ENCODE data around the gene GPR108.

GPR108 gene

GRCh38 chr19:6774821-6775707, 37.7 kb upstream of the GPR108 start:
- Histone ChIP-seq H3K4me2 (ENCODE audit: low read depth, low read length, poor library complexity, severe bottlenecking) (peak overlapping the region; percentile 97), H3K9ac (ENCODE audit: low read depth, low read length, poor library complexity, severe bottlenecking) (peak overlapping the region; percentile 60), H3K4me3 (ENCODE audit: low read length, poor library complexity, severe bottlenecking) (peak overlapping the region; percentile 95), H3F3A (ENCODE audit: low read depth) (0 out of 2 replicates have a peak, but pooled peaks cover 3% of the 10 kb centered on the region), H2AFZ (ENCODE audit: low read length) (no peak overlapping the region), H3K79me2 (ENCODE audit: insufficient read depth, low read length) (peaks cover 71% of the 10 kb centered on the region), H3K36me3 (ENCODE audit: insufficient read depth, low read length) (peaks cover 8% of the 10 kb centered on the region; the same call in 1 of the 2 replicates), H4K20me1 (ENCODE audit: insufficient read depth, low read length, poor library complexity, severe bottlenecking) (peaks cover 64% of the 10 kb centered on the region), H3K27me3 (ENCODE audit: insufficient read depth, low read length, poor library complexity, severe bottlenecking) (no peaks in the 10 kb centered on the region), H3K4me1 (ENCODE audit: insufficient read depth, low read length, poor library complexity, severe bottlenecking) (peaks cover 36% of the 10 kb centered on the region), H3K9me2 (replicated peaks; ENCODE audit: low read depth, low read length) (no peaks in the 10 kb centered on the region), H3K9me3 (ENCODE audit: insufficient read depth, low read depth, low read length) (no peaks in the 10 kb centered on the region)
- TF ChIP-seq EZH2phosphoT487 (IDR thresholded peaks at IDR 0.05; ENCODE audit: borderline replicate concordance), result no peak
- TF ChIP-seq, protein P1, sequence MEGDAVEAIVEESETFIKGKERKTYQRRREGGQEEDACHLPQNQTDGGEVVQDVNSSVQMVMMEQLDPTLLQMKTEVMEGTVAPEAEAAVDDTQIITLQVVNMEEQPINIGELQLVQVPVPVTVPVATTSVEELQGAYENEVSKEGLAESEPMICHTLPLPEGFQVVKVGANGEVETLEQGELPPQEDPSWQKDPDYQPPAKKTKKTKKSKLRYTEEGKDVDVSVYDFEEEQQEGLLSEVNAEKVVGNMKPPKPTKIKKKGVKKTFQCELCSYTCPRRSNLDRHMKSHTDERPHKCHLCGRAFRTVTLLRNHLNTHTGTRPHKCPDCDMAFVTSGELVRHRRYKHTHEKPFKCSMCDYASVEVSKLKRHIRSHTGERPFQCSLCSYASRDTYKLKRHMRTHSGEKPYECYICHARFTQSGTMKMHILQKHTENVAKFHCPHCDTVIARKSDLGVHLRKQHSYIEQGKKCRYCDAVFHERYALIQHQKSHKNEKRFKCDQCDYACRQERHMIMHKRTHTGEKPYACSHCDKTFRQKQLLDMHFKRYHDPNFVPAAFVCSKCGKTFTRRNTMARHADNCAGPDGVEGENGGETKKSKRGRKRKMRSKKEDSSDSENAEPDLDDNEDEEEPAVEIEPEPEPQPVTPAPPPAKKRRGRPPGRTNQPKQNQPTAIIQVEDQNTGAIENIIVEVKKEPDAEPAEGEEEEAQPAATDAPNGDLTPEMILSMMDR (conservative IDR thresholded peaks at IDR 0.05; ENCODE audit: low read length), result no peak

- peaks cover 57% of the 10 kb centered on the region for H3K79me2 ChIP-seq (ENCODE audit: insufficient read depth, low read length)
- H3K27me3 ChIP-seq (ENCODE audit: insufficient read depth, low read length, poor library complexity, severe bottlenecking), result no peaks in the 10 kb centered on the region
- H3K9ac ChIP-seq (ENCODE audit: low read depth, low read length, poor library complexity, severe bottlenecking), result peak overlapping the region; percentile 96
- TF ChIP-seq, protein P1 (conservative IDR thresholded peaks at IDR 0.05; ENCODE audit: low read length), result no peak
- TF ChIP-seq EZH2phosphoT487 (IDR thresholded peaks at IDR 0.05; ENCODE audit: borderline replicate concordance), result no peak
- H3K4me2 ChIP-seq (ENCODE audit: low read depth, low read length, poor library complexity, severe bottlenecking), result peak overlapping the region; percentile 75
- H3K9me3 ChIP-seq (ENCODE audit: insufficient read depth, low read depth, low read length), result no peaks in the 10 kb centered on the region
- no peak overlapping the region for H2AFZ ChIP-seq (ENCODE audit: low read length)
- H3F3A ChIP-seq (ENCODE audit: low read depth), result peaks cover 4% of the 10 kb centered on the region; the same call in 1 of the 2 replicates
- peaks cover 8% of the 10 kb centered on the region; the same call in 1 of the 2 replicates for H3K36me3 ChIP-seq (ENCODE audit: insufficient read depth, low read length)
- peaks cover 27% of the 10 kb centered on the region for H3K4me1 ChIP-seq (ENCODE audit: insufficient read depth, low read length, poor library complexity, severe bottlenecking)
- peak overlapping the region; percentile 95 for H3K4me3 ChIP-seq (ENCODE audit: low read length, poor library complexity, severe bottlenecking)
- H3K9me2 ChIP-seq (replicated peaks; ENCODE audit: low read depth, low read length), result no peaks in the 10 kb centered on the region
- H4K20me1 ChIP-seq (ENCODE audit: insufficient read depth, low read length, poor library complexity, severe bottlenecking), result peaks cover 51% of the 10 kb centered on the region
These were observed 36.0 kb upstream of the GPR108 start for GRCh38 chr19:6773323-6773931.

DNA sequence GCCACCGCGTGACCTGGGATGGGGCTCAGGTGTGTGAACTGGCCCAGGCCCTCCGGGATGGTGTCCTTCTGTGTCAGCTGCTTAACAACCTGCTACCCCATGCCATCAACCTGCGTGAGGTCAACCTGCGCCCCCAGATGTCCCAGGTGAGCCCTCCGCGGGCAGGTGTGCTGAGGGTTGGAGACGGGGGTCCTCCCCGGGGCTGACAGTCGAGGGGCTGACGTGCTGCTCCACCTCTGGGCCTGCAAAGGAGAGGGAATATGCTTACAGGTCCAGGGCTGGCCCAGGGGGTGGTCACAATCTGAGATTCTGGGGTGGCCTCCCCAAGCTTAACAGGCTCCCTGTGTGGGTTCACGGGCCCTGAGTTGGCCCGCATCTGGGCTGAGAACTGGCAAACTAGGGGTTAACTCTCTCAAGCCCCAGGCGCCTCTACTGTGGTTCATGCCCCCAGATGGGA, 35.5 kb upstream of the GPR108 start:
- H3K4me3 ChIP-seq (ENCODE audit: low read length, poor library complexity, severe bottlenecking), result peak overlapping the region; percentile 95

More for the DNA sequence above, 35.5 kb upstream of the GPR108 start:
- no peak overlapping the region for H2AFZ ChIP-seq (ENCODE audit: low read length)
- no peaks in the 10 kb centered on the region for H3K9me2 ChIP-seq (replicated peaks; ENCODE audit: low read depth, low read length)
- peaks cover 8% of the 10 kb centered on the region; the same call in 1 of the 2 replicates for H3K36me3 ChIP-seq (ENCODE audit: insufficient read depth, low read length)
- TF ChIP-seq, protein P1 (conservative IDR thresholded peaks at IDR 0.05; ENCODE audit: low read length), result no peak
- no peak for TF ChIP-seq EZH2phosphoT487 (IDR thresholded peaks at IDR 0.05; ENCODE audit: borderline replicate concordance)
- no peaks in the 10 kb centered on the region for H3K27me3 ChIP-seq (ENCODE audit: insufficient read depth, low read length, poor library complexity, severe bottlenecking)
- peak overlapping the region; percentile 75 for H3K4me2 ChIP-seq (ENCODE audit: low read depth, low read length, poor library complexity, severe bottlenecking)
- H3K79me2 ChIP-seq (ENCODE audit: insufficient read depth, low read length), result peaks cover 51% of the 10 kb centered on the region
- peaks cover 22% of the 10 kb centered on the region for H3K4me1 ChIP-seq (ENCODE audit: insufficient read depth, low read length, poor library complexity, severe bottlenecking)
- H3K9me3 ChIP-seq (ENCODE audit: insufficient read depth, low read depth, low read length), result no peaks in the 10 kb centered on the region
- peak overlapping the region; percentile 96 for H3K9ac ChIP-seq (ENCODE audit: low read depth, low read length, poor library complexity, severe bottlenecking)
- peaks cover 46% of the 10 kb centered on the region for H4K20me1 ChIP-seq (ENCODE audit: insufficient read depth, low read length, poor library complexity, severe bottlenecking)
- peaks cover 10% of the 10 kb centered on the region; the same call in 1 of the 2 replicates for H3F3A ChIP-seq (ENCODE audit: low read depth)
